ENCODE data around the gene NXPE4. TPM values are rescaled to one million over a fixed set of nuclear protein-coding genes. Genes with fewer than 3 reads are reported as not detected.
"Not testable (repeated sequence)": the region's sequence is repeated elsewhere in the genome, so short reads cannot be mapped to it uniquely, and the experiment has no call there.

The NXPE4 gene
- not detected for total RNA-seq
- polyA plus RNA-seq: under 1 TPM in 1 of 2 donors, not detected in 1; 0.35 TPM
- long read RNA-seq, donor 1: 0 reads
- long read RNA-seq, donor 2: 0 reads
- long read RNA-seq, donor 3: 0 reads

GRCh38 chr11:114595571-114595970, at the start of gene NXPE4:
NXPE4 (minus strand) TSS chr11:114595786; CDS start chr11:114594759, 1,027 bp downstream.
- H3K4me1 ChIP-seq (ENCODE audit: insufficient read depth): no peaks in the 10 kb centered on the region
- no peak within 1 kb of the TSS for H3K27ac ChIP-seq
- H3K4me3 ChIP-seq: no peak within 1 kb of the TSS
- DNase-seq: no peak
- TF ChIP-seq POLR2A (IDR thresholded peaks at IDR 0.05) (no peak), EP300 (IDR thresholded peaks at IDR 0.05) (no peak), CTCF (IDR thresholded peaks at IDR 0.05) (no peak)
- H3K9me3 ChIP-seq: no peaks in the 10 kb centered on the region
- intact Hi-C loops (cut with DNase I): no loop called here
- no peaks in the 10 kb centered on the region for H3K36me3 ChIP-seq
- H3K27me3 ChIP-seq: no peaks in the 10 kb centered on the region
- WGBS, 3 donors: 71 to 79% (median 75%) methylated on average over 2 of the region's 2 CpGs

DNA sequence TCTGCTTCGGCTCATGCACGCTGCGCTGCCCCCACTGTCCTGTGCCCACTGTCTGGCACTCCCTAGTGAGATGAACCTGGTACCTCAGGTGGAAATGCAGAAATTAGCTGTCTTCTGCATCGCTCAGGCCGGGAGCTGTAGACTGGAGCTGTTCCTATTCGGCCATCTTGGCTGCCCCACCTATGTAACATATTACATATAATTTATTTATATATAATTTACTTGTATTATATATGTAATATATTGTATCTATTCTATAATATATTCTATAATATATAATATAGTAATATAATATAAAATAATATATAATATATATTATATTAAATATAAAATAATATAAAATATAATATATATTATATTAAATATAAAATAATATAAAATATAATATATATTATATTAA, 43.9 kb upstream of the NXPE4 start:
- 96 to 99% (median 97%) methylated on average over 6 of the region's 6 CpGs for WGBS, 3 donors
- H3K4me1 ChIP-seq (ENCODE audit: insufficient read depth); H3K27ac ChIP-seq; H3K36me3 ChIP-seq; H3K4me3 ChIP-seq; DNase-seq; H3K27me3 ChIP-seq; intact Hi-C loops (cut with DNase I); H3K9me3 ChIP-seq: not testable (repeated sequence)

DNA sequence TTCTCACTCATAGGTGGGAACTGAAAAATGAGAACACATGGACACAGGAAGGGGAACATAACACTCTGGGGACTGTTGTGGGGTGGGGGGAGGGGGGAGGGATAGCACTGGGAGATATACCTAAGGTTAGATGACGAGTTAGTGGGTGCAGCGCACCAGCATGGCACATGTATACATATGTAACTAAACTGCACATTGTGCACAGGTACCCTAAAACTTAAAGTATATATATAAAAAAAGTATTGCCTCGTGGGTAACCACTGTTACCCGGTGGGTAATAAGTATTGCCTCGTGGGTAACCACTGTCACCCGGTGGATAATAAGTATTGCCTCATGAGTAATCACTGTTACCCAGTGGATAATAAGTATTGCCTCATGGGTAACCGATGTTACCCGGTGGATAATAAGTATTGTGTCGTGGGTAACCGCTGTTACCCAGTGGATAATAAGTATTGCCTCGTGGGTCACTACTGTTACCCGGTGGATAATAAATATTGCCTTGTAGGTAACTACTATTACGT, 35.9 kb upstream of the NXPE4 start:
- WGBS, 3 donors: 89 to 95% (median 89%) methylated on average over 13 of the region's 13 CpGs
- DNase-seq; H3K27me3 ChIP-seq; H3K4me1 ChIP-seq (ENCODE audit: insufficient read depth); H3K36me3 ChIP-seq; H3K27ac ChIP-seq; intact Hi-C loops (cut with DNase I); H3K4me3 ChIP-seq; H3K9me3 ChIP-seq: not testable (repeated sequence)

DNA sequence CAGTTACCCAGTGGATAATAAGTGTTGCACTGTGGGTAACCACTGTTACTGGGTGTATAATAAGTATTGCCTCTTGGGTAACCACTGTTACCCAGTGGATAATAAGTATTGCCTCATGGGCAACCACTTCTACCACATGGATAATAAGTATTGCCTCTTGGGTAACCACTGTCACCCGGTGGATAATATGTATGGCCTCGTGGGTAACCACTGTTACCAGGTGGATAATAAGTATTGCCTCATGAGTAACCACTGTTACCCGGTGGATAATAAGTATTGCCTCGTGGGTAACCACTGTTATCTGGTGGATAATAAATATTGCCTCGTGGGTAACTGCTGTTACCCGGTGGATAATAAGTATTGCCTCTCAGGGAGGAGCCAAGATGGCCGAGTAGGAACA, 29.7 kb upstream of the NXPE4 start:
- Histone ChIP-seq H3K36me3 (no peaks in the 10 kb centered on the region), H3K27me3 (no peaks in the 10 kb centered on the region), H3K27ac (no peak overlapping the region), H3K4me1 (ENCODE audit: insufficient read depth) (no peaks in the 10 kb centered on the region), H3K9me3 (no peaks in the 10 kb centered on the region), H3K4me3 (no peak overlapping the region)
- intact Hi-C loops (cut with DNase I): no loop called here
- DNase-seq: no peak
- 86 to 92% (median 91%) methylated on average over 7 of the region's 7 CpGs for WGBS, 3 donors
- TF ChIP-seq CTCF (IDR thresholded peaks at IDR 0.05) (no peak), EP300 (IDR thresholded peaks at IDR 0.05) (no peak)

DNA sequence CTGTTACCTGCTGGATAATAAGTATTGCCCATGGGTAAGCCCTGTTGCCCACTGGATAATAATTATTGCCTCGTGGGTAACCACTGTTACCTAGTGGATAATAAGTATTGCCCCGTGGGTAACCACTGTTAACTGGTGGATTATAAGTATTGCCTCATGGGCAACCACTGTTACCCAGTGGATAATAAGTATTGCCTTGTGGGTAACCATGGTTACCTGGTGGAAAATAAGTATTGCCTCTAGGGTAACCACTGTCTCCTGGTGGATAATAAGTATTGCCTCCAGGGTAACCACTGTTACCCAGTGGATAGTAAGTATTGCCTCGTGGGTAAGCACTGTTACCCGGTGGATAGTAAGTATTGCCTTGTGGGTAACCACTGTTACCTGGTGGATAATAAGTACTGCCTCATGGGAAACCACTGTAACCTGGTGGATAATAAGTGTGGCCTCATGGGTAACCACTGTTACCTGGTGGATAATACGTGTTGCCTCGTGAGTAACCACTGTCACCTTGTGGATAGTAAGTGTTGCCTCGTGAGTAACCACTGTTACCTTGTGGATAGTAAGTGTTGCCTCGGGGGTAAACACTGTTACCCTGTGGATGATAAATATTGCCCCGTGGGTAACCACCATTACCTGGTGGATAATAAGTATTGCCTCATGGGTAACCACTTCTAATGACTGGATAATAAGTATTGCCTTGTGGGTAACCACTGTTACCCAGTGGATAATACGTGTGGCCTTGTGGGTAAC, 29.0 kb upstream of the NXPE4 start:
- no peak for TF ChIP-seq CTCF (IDR thresholded peaks at IDR 0.05)
- TF ChIP-seq POLR2A (IDR thresholded peaks at IDR 0.05): no peak
- TF ChIP-seq EP300 (IDR thresholded peaks at IDR 0.05): no peak
- H3K36me3 ChIP-seq: no peaks in the 10 kb centered on the region
- H3K27ac ChIP-seq: no peak overlapping the region
- H3K9me3 ChIP-seq: no peaks in the 10 kb centered on the region
- 82 to 89% (median 85%) methylated on average over 10 of the region's 10 CpGs for WGBS, 3 donors
- intact Hi-C loops (cut with DNase I): loop anchor here in 1 of 4 donors (5.0 kb wide), 1 partner anchor 37 kb away; no protein-coding TSS in a partner anchor
- DNase-seq: no peak
- H3K4me1 ChIP-seq (ENCODE audit: insufficient read depth): no peaks in the 10 kb centered on the region
- H3K27me3 ChIP-seq: no peaks in the 10 kb centered on the region
- H3K4me3 ChIP-seq: no peak overlapping the region

Measured in ovary (tissue), 10 donors.